IMR-90 (cell line): ENCODE measurements around the gene SVIL. TPM values are rescaled to one million over a fixed set of nuclear protein-coding genes. Genes with fewer than 3 reads are reported as not detected.

ENCODE experiments used
- ATAC-seq: fragments of 200-7000 bp; cut with Tn5 transposase; 2 replicates; pipeline ENCODE4 v1.9.1; 2020; ENCODE audit warnings: low read depth, mild to moderate bottlenecking, moderate library complexity
- BruUV-seq: library from RNA; stranded (reverse); fragments of 400-500 nt; replicated peaks from 2 replicates; lab custom pipeline; 2021; lab: Mats Ljungman, UMichigan
- CTCF ChIA-PET: fragments of 300-600 bp; formaldehyde crosslinking; extraction: SDS; loops from one replicate; lab custom pipeline; 2021; ENCODE audit warnings: antibody characterized with exemption; lab: Yijun Ruan, JAX
- POLR2A ChIA-PET: fragments of 300-600 bp; sonication (Branson Sonifier 250); formaldehyde crosslinking; loops from one replicate; lab custom pipeline; 2022; ENCODE audit warnings: antibody characterized with exemption; ENCODE audit not compliant: unreplicated experiment; lab: Charles Lee
- DNase-seq: peaks from one replicate; pipeline ENCODE4 v3.0.0; 2013
- H2AFZ ChIP-seq: replicated peaks from 2 replicates; pipeline ENCODE3; 2013; ENCODE audit warnings: low read length, mild to moderate bottlenecking; ENCODE audit not compliant: poor library complexity
- H2AK5ac ChIP-seq: 2 replicates; pipeline ENCODE4 v1.6.1; 2013; ENCODE audit warnings: low read depth, low read length, inconsistent platforms
- H2AK9ac ChIP-seq: replicated peaks from 2 replicates; pipeline ENCODE3; 2013; ENCODE audit warnings: mild to moderate bottlenecking, low read depth, low read length, moderate library complexity; ENCODE audit not compliant: poor library complexity
- H2BK120ac ChIP-seq: 2 replicates; pipeline ENCODE4 v1.6.1; 2013; ENCODE audit warnings: low read depth, low read length, inconsistent platforms
- H2BK15ac ChIP-seq: 3 replicates; pipeline ENCODE4 v1.6.1; 2013; ENCODE audit warnings: low read depth, low read length, inconsistent platforms
- H2BK20ac ChIP-seq: 2 replicates; pipeline ENCODE4 v1.6.1; 2013; ENCODE audit warnings: low read depth, mild to moderate bottlenecking, inconsistent platforms, low read length, moderate library complexity
- H2BK5ac ChIP-seq: 2 replicates; pipeline ENCODE4 v1.6.1; 2013; ENCODE audit warnings: mild to moderate bottlenecking, low read depth, low read length, inconsistent platforms; ENCODE audit not compliant: poor library complexity, severe bottlenecking
- H3K14ac ChIP-seq: replicated peaks from 2 replicates; pipeline ENCODE4 v1.6.1; 2013; ENCODE audit warnings: low read depth, low read length, inconsistent platforms
- H3K18ac ChIP-seq: 2 replicates; pipeline ENCODE4 v1.6.1; 2013; ENCODE audit warnings: low read depth, low read length, control low read depth
- H3K23ac ChIP-seq: 2 replicates; pipeline ENCODE4 v1.6.1; 2013; ENCODE audit warnings: low read depth, low read length, inconsistent platforms
- H3K27ac ChIP-seq: 2 replicates; pipeline ENCODE4 v1.5.1; 2013; ENCODE audit warnings: mild to moderate bottlenecking, control low read depth, low read length; ENCODE audit not compliant: insufficient read depth
- H3K27me3 ChIP-seq: 2 replicates; pipeline ENCODE4 v1.6.1; 2013; ENCODE audit warnings: low read length; ENCODE audit not compliant: control insufficient read depth, insufficient read depth
- H3K36me3 ChIP-seq: 2 replicates; pipeline ENCODE4 v1.6.1; 2013; ENCODE audit warnings: low read length, mixed read lengths; ENCODE audit not compliant: control insufficient read depth, insufficient read depth
- H3K4ac ChIP-seq: 2 replicates; pipeline ENCODE4 v1.6.1; 2013; ENCODE audit warnings: low read depth, low read length, inconsistent platforms
- H3K4me1 ChIP-seq: 2 replicates; pipeline ENCODE4 v1.6.1; 2013; ENCODE audit warnings: low read length, mixed read lengths; ENCODE audit not compliant: control insufficient read depth, insufficient read depth
- H3K4me2 ChIP-seq: 2 replicates; pipeline ENCODE4 v1.6.1; 2013; ENCODE audit warnings: low read depth, mild to moderate bottlenecking, control low read depth, low read length, moderate library complexity
- H3K4me3 ChIP-seq: 2 replicates; pipeline ENCODE4 v1.5.1; 2013; ENCODE audit warnings: low read depth, mild to moderate bottlenecking, control low read depth, low read length, moderate library complexity; ENCODE audit not compliant: insufficient read depth
- H3K56ac ChIP-seq: 2 replicates; pipeline ENCODE4 v1.6.1; 2013; ENCODE audit warnings: low read length, inconsistent platforms; ENCODE audit not compliant: insufficient read depth; ENCODE audit errors: extremely low read depth
- H3K79me1 ChIP-seq, 2 experiments: 2 replicates each; pipeline ENCODE4 v1.6.1; 2013; ENCODE audit warnings: low read length in 2 of 2, inconsistent platforms in 1 of 2, low read depth in 1 of 2
- H3K9ac ChIP-seq: 2 replicates; pipeline ENCODE4 v1.6.1; 2013; ENCODE audit warnings: low read depth, low read length, control low read depth
- H3K9me1 ChIP-seq: 2 replicates; pipeline ENCODE4 v1.6.1; 2013; ENCODE audit warnings: low read length, inconsistent platforms; ENCODE audit not compliant: insufficient read depth
- H3K9me3 ChIP-seq: 2 replicates; pipeline ENCODE4 v1.6.1; 2013; ENCODE audit warnings: low read length; ENCODE audit not compliant: control insufficient read depth, insufficient read depth
- H4K20me1 ChIP-seq: 2 replicates; pipeline ENCODE4 v1.6.1; 2013; ENCODE audit warnings: low read length, inconsistent platforms; ENCODE audit not compliant: insufficient read depth
- H4K5ac ChIP-seq: 2 replicates; pipeline ENCODE4 v1.6.1; 2013; ENCODE audit warnings: mild to moderate bottlenecking, low read depth, low read length, control low read depth
- H4K8ac ChIP-seq, 2 experiments: 2 replicates each; pipeline ENCODE4 v1.6.1; 2013; ENCODE audit warnings: low read depth in 2 of 2, low read length in 2 of 2, control low read depth in 1 of 2, inconsistent platforms in 1 of 2
- H4K91ac ChIP-seq: 2 replicates; pipeline ENCODE4 v1.6.1; 2013; ENCODE audit warnings: low read depth, low read length, inconsistent platforms; ENCODE audit not compliant: insufficient read depth
- BHLHE40 ChIP-seq: fragments of 150-350 bp; IDR thresholded peaks from 2 replicates; pipeline ENCODE4 v1.6.1; 2016; ENCODE audit warnings: mild to moderate bottlenecking, low read depth, low read length
- CEBPB ChIP-seq: IDR thresholded peaks from 2 replicates; pipeline ENCODE4 v1.6.1; 2012; ENCODE audit warnings: low read depth, low read length, improper control_type of control experiment
- CHD1 ChIP-seq: IDR thresholded peaks from 2 replicates; pipeline ENCODE4 v1.6.1; 2012; ENCODE audit warnings: low read depth, low read length, improper control_type of control experiment
- ELK1 ChIP-seq: fragments of 150-350 bp; IDR thresholded peaks from 2 replicates; pipeline ENCODE4 v1.6.1; 2016; ENCODE audit warnings: low read depth, mild to moderate bottlenecking, low read length, moderate library complexity, borderline replicate concordance
- FOS ChIP-seq: fragments of 150-350 bp; IDR thresholded peaks from 2 replicates; pipeline ENCODE4 v1.6.1; 2016; ENCODE audit warnings: low read depth, low read length
- MAZ ChIP-seq: IDR thresholded peaks from 2 replicates; pipeline ENCODE4 v1.6.1; 2012; ENCODE audit warnings: low read depth, mild to moderate bottlenecking, low read length, improper control_type of control experiment, moderate library complexity, borderline replicate concordance
- MXI1 ChIP-seq: IDR thresholded peaks from 2 replicates; pipeline ENCODE4 v1.6.1; 2012; ENCODE audit warnings: low read depth, mild to moderate bottlenecking, low read length, moderate library complexity, borderline replicate concordance
- POLR2A ChIP-seq: IDR thresholded peaks from 2 replicates; pipeline ENCODE4 v1.6.1; 2012; ENCODE audit warnings: mild to moderate bottlenecking, low read depth, low read length
- RAD21 ChIP-seq: IDR thresholded peaks from 2 replicates; pipeline ENCODE4 v1.6.1; 2012; ENCODE audit warnings: low read length, improper control_type of control experiment
- RFX5 ChIP-seq: IDR thresholded peaks from 2 replicates; pipeline ENCODE4 v1.8.0; 2012; ENCODE audit warnings: low read depth, mild to moderate bottlenecking, low read length, moderate library complexity
- USF2 ChIP-seq: fragments of 150-350 bp; IDR thresholded peaks from 2 replicates; pipeline ENCODE4 v1.6.1; 2017; ENCODE audit warnings: mild to moderate bottlenecking, antibody characterized with exemption, low read length, low read depth
- WGBS, 2 experiments: methylation state at CpG; one replicate each; pipeline versions ENCODE4 v1.1.5 to v1.1.7; 2013; ENCODE audit warnings: missing lambda C conversion rate in 2 of 2; ENCODE audit not compliant: insufficient read length in 1 of 2; ENCODE audit errors: extremely low coverage in 2 of 2; 5-methylcytosine and 5-hydroxymethylcytosine counted together
- dilution Hi-C: fragments of 300-500 bp; cut with HindIII; formaldehyde crosslinking; loops from one replicate; pipeline ENCODE4 v1.14.3; 2018; ENCODE audit warnings: low sequenced_read_pairs; ENCODE audit not compliant: unreplicated experiment
- in situ Hi-C: fragments of 300-500 bp; cut with MboI; formaldehyde crosslinking; loops from 3 replicates; pipeline ENCODE4 v1.14.3; 2019; ENCODE audit warnings: low sequenced_read_pairs, inconsistent platforms, mixed read lengths
- intact Hi-C: fragments of 100-400 bp; cut with micrococcal nuclease; formaldehyde crosslinking; loops from 2 replicates; pipeline ENCODE4 v1.10.0; 2022
- polyA plus RNA-seq, 3 experiments: library from polyadenylated mRNA; depleted of rRNA; stranded (reverse); fragments of >200 nt; gene quantifications; 2 replicates each; pipeline ENCODE4 v1.2.3, GENCODE V29; 2012; ENCODE audit warnings: low replicate concordance in 1 of 3
- total RNA-seq: library from RNA; depleted of rRNA; stranded (reverse); fragments of >200 nt; gene quantifications from 2 replicates; pipeline ENCODE4 v1.2.3, GENCODE V29; 2012

The SVIL gene
- total and polyA plus RNA-seq, 2 of the 4 experiments (the other 2 are of a cell fraction) = 11.5 to 11.6 TPM

- H2BK5ac ChIP-seq = no peak overlapping the region
- ChIA-PET POLR2A (no interaction called here), CTCF (no interaction called here)
- H4K91ac ChIP-seq = no peak overlapping the region
- H4K8ac ChIP-seq = no peak overlapping the region
- dilution Hi-C loops = no loop called here
- H3K23ac ChIP-seq = no peak overlapping the region
- no peak for TF ChIP-seq MAZ
- no peak for TF ChIP-seq RFX5
- no peak for TF ChIP-seq RAD21
- TF ChIP-seq CEBPB = no peak
- TF ChIP-seq POLR2A = no peak
- no peak for TF ChIP-seq BHLHE40
- TF ChIP-seq FOS = no peak
- no peak for TF ChIP-seq USF2
- TF ChIP-seq CHD1 = no peak
- TF ChIP-seq ELK1 = no peak
- TF ChIP-seq MXI1 = no peak
- in situ Hi-C loops = no loop called here
- peaks cover 2% of the 10 kb centered on the region; the same call in 1 of the 2 replicates for H3K4me1 ChIP-seq
- no peak overlapping the region for H3K9ac ChIP-seq
- no peaks in the 10 kb centered on the region for H3K9me3 ChIP-seq
- no peaks in the 10 kb centered on the region for H3K27me3 ChIP-seq
- no peak overlapping the region for H3K27ac ChIP-seq
- H2AK5ac ChIP-seq = no peak overlapping the region
- no peak overlapping the region for H3K14ac ChIP-seq
- H2BK120ac ChIP-seq = no peak overlapping the region
- peaks cover 4 to 57% of the 10 kb centered on the region in 2 experiments; a peak in 3 of 4 replicates for H3K79me1 ChIP-seq
- BruUV-seq = no TSS peak
- 0 out of 2 replicates have a peak, but pooled peaks cover 7% of the 10 kb centered on the region for H4K20me1 ChIP-seq
- no CpG with 5 or more reads among the region's 2 CpGs for WGBS, 2 experiments
- H3K4me3 ChIP-seq = no peak overlapping the region
- no peak overlapping the region for H2BK15ac ChIP-seq
- H3K36me3 ChIP-seq = peaks cover 22% of the 10 kb centered on the region
- no peak overlapping the region for H3K56ac ChIP-seq
- H3K4me2 ChIP-seq = no peak overlapping the region
- H3K4ac ChIP-seq = no peak overlapping the region
- no peak overlapping the region for H2BK20ac ChIP-seq
- intact Hi-C loops = no loop called here
- no peak overlapping the region for H4K5ac ChIP-seq
- no peak for ATAC-seq
- no peak overlapping the region for H2AFZ ChIP-seq
- no peak overlapping the region for H2AK9ac ChIP-seq
- H3K9me1 ChIP-seq = 0 out of 2 replicates have a peak, but pooled peaks cover 2% of the 10 kb centered on the region
- H3K18ac ChIP-seq = no peak overlapping the region
- no peak for DNase-seq
Observed at GRCh38 chr10:29546773-29547313, 87.9 kb downstream of the SVIL start.
